ENCODE results near the gene SHISA3. TPM values are rescaled to one million over a fixed set of nuclear protein-coding genes. Genes with fewer than 3 reads are reported as not detected.

SHISA3 gene
- total and polyA plus RNA-seq, 5 donors from 2014 or later, result not detected

- ATAC-seq (ENCODE audit: low read depth in 2 of 2), result no peak
- Histone ChIP-seq H3K9me3 (ENCODE audit: control insufficient read depth in 2 of 2, low read length in 2 of 2) (no peaks in the 10 kb centered on the region), H3K27ac (ENCODE audit: insufficient read depth, low read length, poor library complexity, severe bottlenecking) (no peak overlapping the region), H3K4me1 (ENCODE audit: control insufficient read depth, insufficient read depth, low read length, poor library complexity, severe bottlenecking) (peaks cover 7% of the 10 kb centered on the region), H3K36me3 (ENCODE audit: control insufficient read depth, insufficient read depth, low read length) (no peaks in the 10 kb centered on the region), H3K27me3 (ENCODE audit: control insufficient read depth, insufficient read depth, low read length) (peaks cover 21% of the 10 kb centered on the region), H3K4me3 (ENCODE audit: low read depth, low read length) (no peak overlapping the region)
- Mint-ChIP-seq H3K4me3 (no peak overlapping the region), H3K27me3 (peaks cover 28% of the 10 kb centered on the region), H3K9me3 (no peaks in the 10 kb centered on the region), H3K4me1 (peaks cover 6 to 8% (median 7%) of the 10 kb centered on the region in 4 donors), H3K36me3 (no peaks in the 10 kb centered on the region), H3K27ac (no peak overlapping the region)
- no peak for DNase-seq
Measured at GRCh38 chr4:42391981-42392380, 5.3 kb upstream of the SHISA3 start.

DNA sequence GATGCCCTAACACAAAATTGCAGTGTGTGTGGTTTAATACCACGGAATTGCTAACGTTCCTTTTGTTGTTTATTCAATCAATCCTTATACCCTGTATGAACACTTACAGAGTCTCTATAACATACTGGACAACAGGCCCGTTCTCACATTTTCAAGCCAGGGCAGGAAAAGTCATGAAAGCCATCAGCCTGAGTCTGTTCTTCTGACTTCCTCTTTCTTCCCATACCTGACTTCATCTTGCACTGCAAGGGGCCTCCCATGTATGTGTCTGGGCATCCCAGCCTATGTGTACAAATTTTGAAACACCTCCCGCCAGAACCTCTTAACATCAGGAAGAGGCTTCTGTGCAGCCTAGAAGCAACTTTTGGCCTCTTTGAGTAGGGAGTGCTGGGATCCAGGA is 4.9 kb upstream of the SHISA3 start:
- H3K9me3 ChIP-seq (ENCODE audit: control insufficient read depth in 2 of 2, low read length in 2 of 2), result no peaks in the 10 kb centered on the region
- Mint-ChIP-seq H3K4me3 (no peak overlapping the region), H3K27me3 (peaks cover 33% of the 10 kb centered on the region), H3K27ac (no peak overlapping the region), H3K9me3 (peaks cover 0 to 1% (median 0%) of the 10 kb centered on the region in 7 donors), H3K36me3 (no peaks in the 10 kb centered on the region), H3K4me1 (peaks cover 6 to 12% (median 8%) of the 10 kb centered on the region in 4 donors)
- no peak for ATAC-seq (ENCODE audit: low read depth in 2 of 2)
- H3K36me3 ChIP-seq (ENCODE audit: control insufficient read depth, insufficient read depth, low read length), result no peaks in the 10 kb centered on the region
- DNase-seq, result no peak
- H3K4me3 ChIP-seq (ENCODE audit: low read depth, low read length), result no peak overlapping the region
- peaks cover 10% of the 10 kb centered on the region for H3K4me1 ChIP-seq (ENCODE audit: control insufficient read depth, insufficient read depth, low read length, poor library complexity, severe bottlenecking)
- H3K27me3 ChIP-seq (ENCODE audit: control insufficient read depth, insufficient read depth, low read length), result peaks cover 21% of the 10 kb centered on the region
- no peak overlapping the region for H3K27ac ChIP-seq (ENCODE audit: insufficient read depth, low read length, poor library complexity, severe bottlenecking)

GRCh38 chr4:42395595-42395994 is 1.7 kb upstream of the SHISA3 start:
- ATAC-seq (ENCODE audit: low read depth in 2 of 2), result no peak
- no peak overlapping the region for H3K4me3 Mint-ChIP-seq
- Histone ChIP-seq H3K27me3 (ENCODE audit: control insufficient read depth, insufficient read depth, low read length) (peaks cover 33% of the 10 kb centered on the region), H3K9me3 (ENCODE audit: control insufficient read depth in 2 of 2, low read length in 2 of 2) (no peaks in the 10 kb centered on the region), H3K27ac (ENCODE audit: insufficient read depth, low read length, poor library complexity, severe bottlenecking) (no peak overlapping the region), H3K4me1 (ENCODE audit: control insufficient read depth, insufficient read depth, low read length, poor library complexity, severe bottlenecking) (peaks cover 24% of the 10 kb centered on the region), H3K36me3 (ENCODE audit: control insufficient read depth, insufficient read depth, low read length) (no peaks in the 10 kb centered on the region), H3K4me3 (ENCODE audit: low read depth, low read length) (no peak overlapping the region)
- peaks cover 59% of the 10 kb centered on the region for H3K27me3 Mint-ChIP-seq
- no peak for DNase-seq
- H3K4me1 Mint-ChIP-seq, result peaks cover 6 to 31% (median 16%) of the 10 kb centered on the region in 4 donors
- H3K36me3 Mint-ChIP-seq, result no peaks in the 10 kb centered on the region
- peaks cover 0 to 1% (median 0%) of the 10 kb centered on the region in 7 donors for H3K9me3 Mint-ChIP-seq
- H3K27ac Mint-ChIP-seq, result no peak overlapping the region

GRCh38 chr4:42396361-42396751 is 932 bp upstream of the SHISA3 start:
- Histone ChIP-seq H3K4me1 (ENCODE audit: control insufficient read depth, insufficient read depth, low read length, poor library complexity, severe bottlenecking) (peaks cover 24% of the 10 kb centered on the region), H3K4me3 (ENCODE audit: low read depth, low read length) (no peak overlapping the region), H3K9me3 (ENCODE audit: control insufficient read depth in 2 of 2, low read length in 2 of 2) (no peaks in the 10 kb centered on the region), H3K36me3 (ENCODE audit: control insufficient read depth, insufficient read depth, low read length) (no peaks in the 10 kb centered on the region), H3K27me3 (ENCODE audit: control insufficient read depth, insufficient read depth, low read length) (peaks cover 37% of the 10 kb centered on the region), H3K27ac (ENCODE audit: insufficient read depth, low read length, poor library complexity, severe bottlenecking) (no peak overlapping the region)
- DNase-seq, result peak in 1 of 3 donors; percentile 8
- Mint-ChIP-seq H3K4me1 (peaks cover 6 to 31% (median 16%) of the 10 kb centered on the region in 4 donors), H3K27me3 (peaks cover 62% of the 10 kb centered on the region), H3K9me3 (peaks cover 0 to 1% (median 0%) of the 10 kb centered on the region in 7 donors), H3K4me3 (peak overlapping the region; percentile 79 to 90 (median 86)), H3K27ac (no peak overlapping the region), H3K36me3 (no peaks in the 10 kb centered on the region)
- no peak for ATAC-seq (ENCODE audit: low read depth in 2 of 2)

DNA sequence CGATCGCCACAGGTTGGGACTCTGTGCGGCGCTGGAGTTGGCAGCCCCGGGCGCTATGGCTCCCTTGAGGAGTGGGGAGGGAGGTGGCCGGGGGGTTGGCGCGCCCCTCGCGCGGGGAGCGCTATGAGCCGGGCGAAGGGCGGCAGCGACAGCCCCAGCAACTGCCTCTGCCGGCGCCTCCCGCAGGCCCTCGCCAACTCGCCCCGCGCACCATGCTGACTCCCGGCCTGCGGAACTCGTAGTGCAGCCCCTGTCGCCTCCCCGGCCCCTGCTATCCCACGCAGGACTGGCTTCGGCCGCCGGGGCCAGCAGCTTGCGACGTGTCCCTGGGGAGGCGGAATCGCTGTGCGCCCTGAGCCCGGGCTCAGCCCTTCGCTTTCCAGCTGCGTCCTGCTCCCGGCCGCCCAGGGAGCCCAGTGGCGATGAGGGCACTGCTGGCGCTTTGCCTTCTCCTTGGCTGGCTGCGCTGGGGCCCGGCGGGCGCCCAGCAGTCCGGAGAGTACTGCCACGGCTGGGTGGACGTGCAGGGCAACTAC is 415 bp downstream of the SHISA3 start:
- H3K27ac Mint-ChIP-seq, result no peak overlapping the region
- H3K27me3 ChIP-seq (ENCODE audit: control insufficient read depth, insufficient read depth, low read length), result peaks cover 40% of the 10 kb centered on the region
- no peak for ATAC-seq (ENCODE audit: low read depth in 2 of 2)

GRCh38 chr4:42398171-42398870 is 1.0 kb downstream of the SHISA3 start:
- DNase-seq, result no peak
- H3K27ac ChIP-seq (ENCODE audit: insufficient read depth, low read length, poor library complexity, severe bottlenecking), result no peak overlapping the region
- no peaks in the 10 kb centered on the region for H3K36me3 Mint-ChIP-seq
- H3K4me3 Mint-ChIP-seq, result peak overlapping the region in 3 of 4 donors; percentile 73 to 80 (median 76)
- H3K36me3 ChIP-seq (ENCODE audit: control insufficient read depth, insufficient read depth, low read length), result no peaks in the 10 kb centered on the region
- peaks cover 40% of the 10 kb centered on the region for H3K27me3 ChIP-seq (ENCODE audit: control insufficient read depth, insufficient read depth, low read length)
- peaks cover 6 to 31% (median 16%) of the 10 kb centered on the region in 4 donors for H3K4me1 Mint-ChIP-seq
- peaks cover 0 to 1% (median 0%) of the 10 kb centered on the region in 7 donors for H3K9me3 Mint-ChIP-seq
- H3K4me3 ChIP-seq (ENCODE audit: low read depth, low read length), result no peak overlapping the region
- H3K4me1 ChIP-seq (ENCODE audit: control insufficient read depth, insufficient read depth, low read length, poor library complexity, severe bottlenecking), result peaks cover 24% of the 10 kb centered on the region
- H3K27me3 Mint-ChIP-seq, result peaks cover 74% of the 10 kb centered on the region
- H3K9me3 ChIP-seq (ENCODE audit: control insufficient read depth in 2 of 2, low read length in 2 of 2), result no peaks in the 10 kb centered on the region
- peak in 1 of 2 donors; percentile 26 for ATAC-seq (ENCODE audit: low read depth in 2 of 2)
- no peak overlapping the region for H3K27ac Mint-ChIP-seq

More for the DNA sequence above, 415 bp downstream of the SHISA3 start:
- peaks cover 0 to 1% (median 0%) of the 10 kb centered on the region in 7 donors for H3K9me3 Mint-ChIP-seq
- H3K36me3 Mint-ChIP-seq, result no peaks in the 10 kb centered on the region
- peaks cover 6 to 31% (median 16%) of the 10 kb centered on the region in 4 donors for H3K4me1 Mint-ChIP-seq
- no peak overlapping the region for H3K4me3 ChIP-seq (ENCODE audit: low read depth, low read length)
- DNase-seq, result peak in 2 of 3 donors; percentile 12 to 25
- peak overlapping the region; percentile 79 to 90 (median 86) for H3K4me3 Mint-ChIP-seq
- H3K9me3 ChIP-seq (ENCODE audit: control insufficient read depth in 2 of 2, low read length in 2 of 2), result no peaks in the 10 kb centered on the region
- peaks cover 68% of the 10 kb centered on the region for H3K27me3 Mint-ChIP-seq
- H3K4me1 ChIP-seq (ENCODE audit: control insufficient read depth, insufficient read depth, low read length, poor library complexity, severe bottlenecking), result peaks cover 24% of the 10 kb centered on the region
- H3K36me3 ChIP-seq (ENCODE audit: control insufficient read depth, insufficient read depth, low read length), result no peaks in the 10 kb centered on the region
- no peak overlapping the region for H3K27ac ChIP-seq (ENCODE audit: insufficient read depth, low read length, poor library complexity, severe bottlenecking)

DNA sequence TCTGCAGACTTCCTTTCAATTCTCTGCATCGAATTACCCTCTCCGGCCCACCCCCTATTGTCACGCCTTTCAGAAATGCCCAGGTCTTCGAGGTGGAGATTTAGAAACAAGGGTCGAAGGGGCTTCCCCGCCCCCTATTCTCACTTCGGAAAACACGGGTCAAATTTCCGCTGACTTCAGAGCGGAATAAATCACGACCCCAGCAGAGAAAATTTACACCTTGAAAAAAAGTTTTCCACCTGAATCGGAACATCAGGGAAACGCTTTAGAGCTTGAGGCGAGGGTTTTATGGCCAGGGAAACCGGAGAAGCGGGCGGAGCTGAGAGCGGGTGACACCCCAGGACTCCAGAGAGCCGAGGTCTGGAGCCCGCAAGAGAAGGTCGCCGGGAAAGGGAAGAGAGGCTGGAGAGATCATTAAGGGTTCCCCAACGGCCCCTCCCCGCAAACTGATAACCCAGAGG is 1.6 kb downstream of the SHISA3 start:
- Histone ChIP-seq H3K36me3 (ENCODE audit: control insufficient read depth, insufficient read depth, low read length) (no peaks in the 10 kb centered on the region), H3K4me1 (ENCODE audit: control insufficient read depth, insufficient read depth, low read length, poor library complexity, severe bottlenecking) (peaks cover 24% of the 10 kb centered on the region), H3K27me3 (ENCODE audit: control insufficient read depth, insufficient read depth, low read length) (peaks cover 40% of the 10 kb centered on the region), H3K9me3 (ENCODE audit: control insufficient read depth in 2 of 2, low read length in 2 of 2) (no peaks in the 10 kb centered on the region), H3K4me3 (ENCODE audit: low read depth, low read length) (no peak overlapping the region), H3K27ac (ENCODE audit: insufficient read depth, low read length, poor library complexity, severe bottlenecking) (no peak overlapping the region)
- Mint-ChIP-seq H3K9me3 (peaks cover 0 to 1% (median 0%) of the 10 kb centered on the region in 7 donors), H3K36me3 (no peaks in the 10 kb centered on the region), H3K4me3 (peak overlapping the region in 3 of 4 donors; percentile 73 to 80 (median 76)), H3K4me1 (peaks cover 6 to 31% (median 16%) of the 10 kb centered on the region in 4 donors), H3K27me3 (peaks cover 74% of the 10 kb centered on the region), H3K27ac (no peak overlapping the region)
- no peak for DNase-seq
- ATAC-seq (ENCODE audit: low read depth in 2 of 2), result no peak

Data from CD4-positive, CD25-positive, alpha-beta regulatory T cell (primary cell).